ENCODE data around the gene EVX2. TPM values are rescaled to one million over a fixed set of nuclear protein-coding genes. Genes with fewer than 3 reads are reported as not detected.
A peak's percentile ranks its signal among the peaks of the same experiment; 100 is the strongest.

EVX2 gene
- total and polyA plus RNA-seq, 2 of the 4 experiments (the other 2 are of a cell fraction), result not detected

DNA sequence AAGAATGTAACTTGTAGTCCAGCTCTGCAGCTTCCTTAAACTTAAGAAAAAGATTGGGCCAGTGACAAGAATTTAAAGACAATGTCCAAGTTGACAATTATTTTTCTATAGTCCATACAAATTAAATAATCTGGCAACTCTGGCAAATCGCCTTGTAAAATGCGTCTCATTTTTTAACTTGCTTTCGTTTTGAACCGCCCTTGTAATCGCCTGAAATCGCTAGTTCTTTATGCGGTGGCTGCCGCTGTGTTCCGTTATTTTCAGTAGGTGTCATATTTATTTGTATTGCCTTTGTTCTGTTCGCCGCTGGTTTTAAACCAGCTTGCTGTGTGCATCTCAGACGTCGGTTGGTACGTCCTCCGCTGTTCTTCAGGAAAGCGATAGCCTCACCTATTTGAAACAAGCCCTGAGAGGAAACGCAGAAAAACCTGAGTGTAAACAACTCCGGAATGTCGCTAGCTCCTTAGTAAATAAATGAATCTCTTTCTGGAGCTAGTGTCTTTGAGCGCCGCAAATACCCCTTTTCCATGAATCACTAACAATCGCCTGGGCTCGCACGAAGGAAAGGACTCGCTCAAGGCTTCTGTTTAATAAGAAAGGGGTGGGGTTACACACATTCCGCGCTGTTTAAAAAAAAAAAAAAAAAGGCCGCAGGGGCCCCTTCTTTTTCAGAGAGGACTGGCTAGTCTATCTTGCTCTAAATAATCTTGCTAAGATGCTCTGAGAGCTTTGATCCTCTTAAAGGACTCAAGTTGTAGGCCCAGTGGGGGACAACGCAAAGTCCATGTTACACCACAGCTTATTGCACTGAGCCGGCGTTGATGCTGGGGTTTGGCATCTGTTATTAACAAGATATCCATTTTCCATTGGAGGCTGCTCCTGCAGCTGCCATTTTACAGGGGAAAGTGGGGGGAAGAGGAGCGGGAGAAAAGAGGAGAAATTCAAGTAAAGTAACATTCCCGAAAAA is 48.7 kb upstream of the EVX2 start:
- H3K4ac ChIP-seq (ENCODE audit: low read depth, low read length), result no peak overlapping the region
- H3K79me1 ChIP-seq (ENCODE audit: low read depth in 1 of 2, low read length in 2 of 2), result no peaks in the 10 kb centered on the region
- H3K18ac ChIP-seq (ENCODE audit: low read depth, low read length), result no peak overlapping the region
- no peak overlapping the region for H2AK9ac ChIP-seq (replicated peaks; ENCODE audit: low read depth, low read length, poor library complexity)
- POLR2A ChIA-PET (ENCODE audit: unreplicated experiment), result no interaction called here
- no peak overlapping the region for H3K14ac ChIP-seq (replicated peaks; ENCODE audit: low read depth, low read length)
- TF ChIP-seq CHD1 (IDR thresholded peaks at IDR 0.05; ENCODE audit: low read depth, low read length) (no peak), RAD21 (IDR thresholded peaks at IDR 0.05; ENCODE audit: low read length) (no peak)
- H3K9me3 ChIP-seq (ENCODE audit: control insufficient read depth, insufficient read depth, low read length), result peaks cover 1% of the 10 kb centered on the region
- WGBS, 2 experiments (ENCODE audit: extremely low coverage in 2 of 2, insufficient read length in 1 of 2), result 5% methylated on average over 9 of the region's 33 CpGs; no CpG with 5 or more reads in 1 of the 2 experiments
- no peak overlapping the region for H3K56ac ChIP-seq (ENCODE audit: extremely low read depth, insufficient read depth, low read length)
- peak overlapping the region; percentile 82 for H3K4me2 ChIP-seq (ENCODE audit: low read depth, low read length)
- H3K9ac ChIP-seq (ENCODE audit: low read depth, low read length), result no peak overlapping the region
- no TSS peak for BruUV-seq (replicated peaks)
- H4K91ac ChIP-seq (ENCODE audit: insufficient read depth, low read depth, low read length), result no peak overlapping the region
- CTCF ChIA-PET, result interaction anchor here (0.7 to 3.1 kb wide), 8 partner anchors 8 to 521 kb away, joined by 3 to 23 read pairs (median 4); no protein-coding TSS in a partner anchor
- no peaks in the 10 kb centered on the region for H3K4me1 ChIP-seq (ENCODE audit: control insufficient read depth, insufficient read depth, low read length)
- DNase-seq (peak; percentile 10), ATAC-seq (ENCODE audit: low read depth) (no peak)
- no peaks in the 10 kb centered on the region for H3K36me3 ChIP-seq (ENCODE audit: control insufficient read depth, insufficient read depth, low read length)
- H3K23ac ChIP-seq (ENCODE audit: low read depth, low read length), result no peak overlapping the region
- no peak overlapping the region for H2BK20ac ChIP-seq (ENCODE audit: low read depth, low read length)
- no peak overlapping the region for H2BK5ac ChIP-seq (ENCODE audit: low read depth, low read length, poor library complexity, severe bottlenecking)
- no peaks in the 10 kb centered on the region for H3K9me1 ChIP-seq (ENCODE audit: insufficient read depth, low read length)
- peak overlapping the region; percentile 39; the same call in 1 of the 2 replicates for H3K4me3 ChIP-seq (ENCODE audit: insufficient read depth, low read depth, low read length)
- H2AK5ac ChIP-seq (ENCODE audit: low read depth, low read length), result no peak overlapping the region
- no peaks in the 10 kb centered on the region for H4K20me1 ChIP-seq (ENCODE audit: insufficient read depth, low read length)
- no peak overlapping the region for H2BK120ac ChIP-seq (ENCODE audit: low read depth, low read length)
- H2AFZ ChIP-seq (replicated peaks; ENCODE audit: low read length, poor library complexity), result no peak overlapping the region
- H4K5ac ChIP-seq (ENCODE audit: low read depth, low read length), result no peak overlapping the region
- in situ Hi-C loops (cut with MboI; ENCODE audit: low sequenced_read_pairs), result no loop called here
- dilution Hi-C loops (cut with HindIII; ENCODE audit: low sequenced_read_pairs, unreplicated experiment), result no loop called here
- no peak overlapping the region for H4K8ac ChIP-seq (ENCODE audit: low read depth in 2 of 2, low read length in 2 of 2)
- H2BK15ac ChIP-seq (ENCODE audit: low read depth, low read length), result no peak overlapping the region
- intact Hi-C loops (cut with micrococcal nuclease), result no loop called here
- H3K27ac ChIP-seq (ENCODE audit: insufficient read depth, low read length), result no peak overlapping the region
- H3K27me3 ChIP-seq (ENCODE audit: control insufficient read depth, insufficient read depth, low read length), result peaks cover 93% of the 10 kb centered on the region

Measured in IMR-90 (cell line).